Transverse colon (tissue), 3 donors: Measurements from ENCODE around the gene LRBA.

Experiments used
- POLR2A ChIP-seq: fragments of 450-650 bp; IDR thresholded peaks from one replicate; pipeline ENCODE4 v1.6.1; 2016; ENCODE audit warnings: antibody characterized with exemption, mild to moderate bottlenecking, moderate library complexity
- TF ChIP-seq, protein P1 (sequence below), 5 experiments: fragments of 200-600 bp in 3 of 5; fragments of 450-650 bp in 2 of 5; sonication (generic) in 3 of 5; IDR thresholded peaks; 1 replicate in 2 of 5; 2 replicates in 3 of 5; pipeline ENCODE4 v1.5.1; 2016 to 2017; ENCODE audit warnings: antibody characterized with exemption in 5 of 5, inconsistent platforms in 3 of 5, mild to moderate bottlenecking in 2 of 5, moderate library complexity in 1 of 5

DNA sequence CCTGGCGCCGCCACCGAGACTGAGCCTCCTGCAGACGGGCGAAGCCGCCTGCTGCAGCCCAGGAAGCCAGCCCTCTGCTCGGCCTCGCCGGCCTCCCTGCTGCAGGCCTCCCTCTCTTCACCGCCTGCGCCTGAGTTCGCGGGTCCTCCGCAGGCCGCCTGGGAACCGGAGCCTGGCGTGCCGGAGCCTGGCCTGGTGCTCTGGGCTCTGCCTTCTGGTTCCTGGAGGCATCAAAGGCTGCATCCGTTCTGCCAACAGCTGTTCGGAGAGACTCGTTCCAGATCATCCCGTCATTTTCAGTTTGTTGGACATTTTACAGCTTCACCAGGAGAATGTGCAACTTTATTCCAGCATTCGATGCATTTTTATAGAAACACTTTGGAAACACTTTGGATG is 758.9 kb downstream of the LRBA start:
- no peak for TF ChIP-seq POLR2A
- TF ChIP-seq, protein P1, sequence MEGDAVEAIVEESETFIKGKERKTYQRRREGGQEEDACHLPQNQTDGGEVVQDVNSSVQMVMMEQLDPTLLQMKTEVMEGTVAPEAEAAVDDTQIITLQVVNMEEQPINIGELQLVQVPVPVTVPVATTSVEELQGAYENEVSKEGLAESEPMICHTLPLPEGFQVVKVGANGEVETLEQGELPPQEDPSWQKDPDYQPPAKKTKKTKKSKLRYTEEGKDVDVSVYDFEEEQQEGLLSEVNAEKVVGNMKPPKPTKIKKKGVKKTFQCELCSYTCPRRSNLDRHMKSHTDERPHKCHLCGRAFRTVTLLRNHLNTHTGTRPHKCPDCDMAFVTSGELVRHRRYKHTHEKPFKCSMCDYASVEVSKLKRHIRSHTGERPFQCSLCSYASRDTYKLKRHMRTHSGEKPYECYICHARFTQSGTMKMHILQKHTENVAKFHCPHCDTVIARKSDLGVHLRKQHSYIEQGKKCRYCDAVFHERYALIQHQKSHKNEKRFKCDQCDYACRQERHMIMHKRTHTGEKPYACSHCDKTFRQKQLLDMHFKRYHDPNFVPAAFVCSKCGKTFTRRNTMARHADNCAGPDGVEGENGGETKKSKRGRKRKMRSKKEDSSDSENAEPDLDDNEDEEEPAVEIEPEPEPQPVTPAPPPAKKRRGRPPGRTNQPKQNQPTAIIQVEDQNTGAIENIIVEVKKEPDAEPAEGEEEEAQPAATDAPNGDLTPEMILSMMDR (IDR thresholded peaks at IDR 0.05), result no peak
